DOHH2 (cell line): Measurements from ENCODE around the gene SGO2.

ENCODE experiments used
- EZH2phosphoT487 ChIP-seq: fragments of 200-600 bp; sonication (generic); IDR thresholded peaks from 2 replicates; pipeline ENCODE4 v1.6.1; 2017; ENCODE audit warnings: borderline replicate concordance, mild to moderate bottlenecking, antibody characterized with exemption, low read length, moderate library complexity, mixed read lengths
- TF ChIP-seq, protein P1 (sequence below): fragments of 200-600 bp; sonication (generic); IDR thresholded peaks from one replicate; pipeline ENCODE4 v1.5.1; 2014; ENCODE audit warnings: antibody characterized with exemption, mild to moderate bottlenecking, low read depth, low read length; ENCODE audit not compliant: poor library complexity, severe bottlenecking

- TF ChIP-seq, protein P1, sequence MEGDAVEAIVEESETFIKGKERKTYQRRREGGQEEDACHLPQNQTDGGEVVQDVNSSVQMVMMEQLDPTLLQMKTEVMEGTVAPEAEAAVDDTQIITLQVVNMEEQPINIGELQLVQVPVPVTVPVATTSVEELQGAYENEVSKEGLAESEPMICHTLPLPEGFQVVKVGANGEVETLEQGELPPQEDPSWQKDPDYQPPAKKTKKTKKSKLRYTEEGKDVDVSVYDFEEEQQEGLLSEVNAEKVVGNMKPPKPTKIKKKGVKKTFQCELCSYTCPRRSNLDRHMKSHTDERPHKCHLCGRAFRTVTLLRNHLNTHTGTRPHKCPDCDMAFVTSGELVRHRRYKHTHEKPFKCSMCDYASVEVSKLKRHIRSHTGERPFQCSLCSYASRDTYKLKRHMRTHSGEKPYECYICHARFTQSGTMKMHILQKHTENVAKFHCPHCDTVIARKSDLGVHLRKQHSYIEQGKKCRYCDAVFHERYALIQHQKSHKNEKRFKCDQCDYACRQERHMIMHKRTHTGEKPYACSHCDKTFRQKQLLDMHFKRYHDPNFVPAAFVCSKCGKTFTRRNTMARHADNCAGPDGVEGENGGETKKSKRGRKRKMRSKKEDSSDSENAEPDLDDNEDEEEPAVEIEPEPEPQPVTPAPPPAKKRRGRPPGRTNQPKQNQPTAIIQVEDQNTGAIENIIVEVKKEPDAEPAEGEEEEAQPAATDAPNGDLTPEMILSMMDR: no peak
- TF ChIP-seq EZH2phosphoT487: no peak
Observed at GRCh38 chr2:200509235-200509611, 16.8 kb upstream of the SGO2 start.
